Right lobe of liver (tissue), 4 donors: ENCODE data around the gene NPAS2.

Experiments
- POLR2A ChIP-seq: fragments of 450-650 bp; IDR thresholded peaks from one replicate; pipeline ENCODE4 v1.6.1; 2017; ENCODE audit warnings: antibody characterized with exemption, mild to moderate bottlenecking
- TF ChIP-seq, protein P1 (sequence below), 4 donors: fragments of 200-600 bp in 3 of 4; fragments of 450-650 bp in 1 of 4; IDR thresholded peaks; one replicate each; pipeline versions ENCODE4 v1.5.1 to v1.8.0; 2016 to 2022; ENCODE audit warnings: antibody characterized with exemption in 4 of 4, mild to moderate bottlenecking in 2 of 4
- donor health status: DM: no; HTN: no; CAD: no.
- donor health status: DM: no; HTN: no; CAD: no.
- donor health status: DM: no; HTN: yes; CAD: no.

DNA sequence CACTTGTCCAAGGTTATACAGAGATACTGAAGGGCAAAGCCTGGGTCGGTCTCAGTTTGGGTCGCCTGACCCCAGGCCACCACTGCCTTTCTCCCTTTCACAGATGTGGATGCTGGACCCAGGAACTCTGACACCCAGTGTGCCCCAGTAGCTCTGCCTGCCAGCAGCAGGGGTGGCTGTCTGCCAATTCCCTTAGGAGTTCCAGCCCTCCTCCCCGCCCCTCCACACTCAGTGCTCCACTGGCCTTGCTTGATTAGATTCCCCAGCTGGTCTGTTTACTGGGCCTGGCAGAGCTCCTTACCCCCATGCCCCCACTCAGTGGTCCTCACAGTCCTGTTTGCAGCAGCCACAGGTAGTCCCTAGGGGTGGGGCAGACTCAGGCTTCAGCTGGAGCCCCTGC lies 75.5 kb downstream of the NPAS2 start:
- TF ChIP-seq, protein P1, sequence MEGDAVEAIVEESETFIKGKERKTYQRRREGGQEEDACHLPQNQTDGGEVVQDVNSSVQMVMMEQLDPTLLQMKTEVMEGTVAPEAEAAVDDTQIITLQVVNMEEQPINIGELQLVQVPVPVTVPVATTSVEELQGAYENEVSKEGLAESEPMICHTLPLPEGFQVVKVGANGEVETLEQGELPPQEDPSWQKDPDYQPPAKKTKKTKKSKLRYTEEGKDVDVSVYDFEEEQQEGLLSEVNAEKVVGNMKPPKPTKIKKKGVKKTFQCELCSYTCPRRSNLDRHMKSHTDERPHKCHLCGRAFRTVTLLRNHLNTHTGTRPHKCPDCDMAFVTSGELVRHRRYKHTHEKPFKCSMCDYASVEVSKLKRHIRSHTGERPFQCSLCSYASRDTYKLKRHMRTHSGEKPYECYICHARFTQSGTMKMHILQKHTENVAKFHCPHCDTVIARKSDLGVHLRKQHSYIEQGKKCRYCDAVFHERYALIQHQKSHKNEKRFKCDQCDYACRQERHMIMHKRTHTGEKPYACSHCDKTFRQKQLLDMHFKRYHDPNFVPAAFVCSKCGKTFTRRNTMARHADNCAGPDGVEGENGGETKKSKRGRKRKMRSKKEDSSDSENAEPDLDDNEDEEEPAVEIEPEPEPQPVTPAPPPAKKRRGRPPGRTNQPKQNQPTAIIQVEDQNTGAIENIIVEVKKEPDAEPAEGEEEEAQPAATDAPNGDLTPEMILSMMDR (IDR thresholded peaks at IDR 0.05) = no peak
- TF ChIP-seq POLR2A = no peak
